DMS79 (cell line): ENCODE data around the gene TRAPPC3.

Experiments used
- DNase-seq: peaks from one replicate; lab custom pipeline; 2025; lab: John Stamatoyannopoulos, UW

TRAPPC3 gene

DNA sequence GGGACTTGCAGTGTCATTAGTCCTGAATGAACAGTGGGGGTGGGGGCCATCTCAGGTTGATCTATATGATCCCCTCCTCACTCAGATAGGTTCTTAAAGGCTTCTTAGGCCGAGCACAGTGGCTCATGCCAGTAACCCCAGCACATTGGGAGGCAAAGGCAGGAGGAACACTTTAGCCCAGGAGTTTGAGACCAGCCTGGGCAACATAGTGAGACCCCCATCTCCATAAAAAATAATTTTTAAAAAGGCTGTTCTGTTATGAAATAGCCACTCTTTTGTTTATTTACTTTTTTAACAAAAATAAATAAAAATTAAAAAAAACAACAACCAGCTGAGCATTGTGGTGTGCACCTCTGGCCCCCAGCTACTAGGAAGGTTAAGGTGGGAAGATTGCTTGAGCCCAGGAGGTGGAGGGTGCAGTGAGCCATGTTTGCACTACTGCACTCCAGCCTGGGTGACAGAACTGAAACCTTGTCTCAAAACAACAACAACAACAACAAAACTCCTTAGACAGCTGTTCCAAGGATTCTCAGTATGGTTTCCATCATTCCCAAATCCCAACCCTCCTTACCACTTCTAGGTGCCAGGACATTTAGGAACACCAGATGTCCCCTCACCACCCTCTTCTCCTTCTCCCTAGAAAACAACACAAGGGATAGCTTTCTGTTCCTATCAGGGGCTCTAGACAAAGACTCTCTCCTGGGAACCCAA is 2.0 kb upstream of the TRAPPC3 start:
- no peak for DNase-seq

DNA sequence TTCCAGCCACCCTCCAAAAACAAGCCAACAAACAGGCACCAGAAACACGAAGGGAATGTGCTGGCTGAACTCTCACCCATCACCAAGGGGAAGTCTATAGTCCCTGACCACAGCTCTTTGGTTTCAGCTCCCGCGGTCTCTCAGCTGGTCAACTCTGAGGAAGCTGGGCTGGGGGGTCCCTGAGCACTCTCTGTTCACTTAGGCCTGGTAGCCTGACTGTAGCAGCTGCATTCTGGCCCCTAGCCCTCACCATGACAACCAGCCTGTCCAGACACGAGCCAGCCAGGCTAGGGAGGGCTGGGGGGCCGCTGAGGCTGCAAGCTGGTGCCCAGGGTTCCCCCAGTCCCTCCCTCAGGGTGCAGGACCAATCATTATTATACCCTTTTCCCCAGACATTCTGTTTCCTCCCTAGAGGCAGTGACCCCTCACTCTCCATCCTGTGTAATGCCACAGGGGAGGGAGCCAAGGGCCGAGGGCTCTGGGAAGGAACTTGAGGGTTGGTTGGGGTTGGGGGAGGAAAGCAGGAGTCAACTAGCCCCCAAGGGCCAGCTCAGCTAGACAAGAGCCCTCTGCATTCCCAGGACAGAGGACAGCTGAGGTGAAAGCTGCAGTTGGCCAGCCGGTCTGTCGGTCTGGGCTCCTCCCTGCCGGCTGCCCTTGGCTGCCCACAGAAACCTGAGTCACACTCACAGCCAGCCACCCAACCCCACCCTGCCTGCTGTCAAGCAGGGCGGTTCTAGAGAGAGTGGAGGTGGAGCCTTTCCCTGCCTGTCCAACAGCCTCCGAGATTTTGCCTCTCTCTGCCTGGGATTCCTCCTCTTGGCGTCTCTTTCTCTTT is 1.2 kb upstream of the TRAPPC3 start:
- peak; percentile 89 for DNase-seq

DNA sequence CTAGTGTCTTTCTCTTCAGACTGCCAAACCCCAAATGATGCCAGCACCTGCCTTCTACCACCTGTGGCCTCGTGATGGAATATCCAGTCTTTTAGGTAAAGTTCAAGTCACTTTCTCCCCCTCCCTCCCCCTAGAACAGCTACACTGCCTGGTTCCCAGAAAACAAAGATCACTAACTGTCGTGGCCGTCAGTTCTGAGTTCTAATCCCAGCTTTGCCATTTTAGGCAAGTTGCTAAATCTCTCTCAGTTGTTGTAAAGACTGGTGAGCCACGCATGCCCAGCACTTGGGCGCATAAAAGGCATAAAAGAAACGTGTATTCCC is 648 bp upstream of the TRAPPC3 start:
- DNase-seq: no peak

DNA sequence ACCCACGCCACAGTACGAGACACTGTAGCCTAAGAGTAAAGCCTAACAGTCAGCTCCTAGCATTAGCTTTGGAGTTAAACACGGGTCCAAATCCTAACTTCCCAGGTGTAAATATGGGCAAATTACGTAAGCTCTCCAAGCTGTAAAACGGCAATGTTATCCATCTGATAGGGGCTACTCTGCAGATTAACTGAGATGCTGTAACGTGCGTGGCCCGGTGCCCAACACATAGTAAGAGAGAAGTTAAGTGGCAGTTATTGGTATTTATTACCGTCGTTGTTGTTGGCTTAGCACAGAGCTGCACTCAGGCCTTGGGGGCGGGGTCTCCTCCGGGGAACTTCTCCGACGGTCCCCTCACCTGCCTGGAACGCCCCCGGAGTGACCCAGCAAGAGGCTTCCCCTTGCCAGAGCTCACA is 457 bp downstream of the TRAPPC3 start:
- DNase-seq: no peak

DNA sequence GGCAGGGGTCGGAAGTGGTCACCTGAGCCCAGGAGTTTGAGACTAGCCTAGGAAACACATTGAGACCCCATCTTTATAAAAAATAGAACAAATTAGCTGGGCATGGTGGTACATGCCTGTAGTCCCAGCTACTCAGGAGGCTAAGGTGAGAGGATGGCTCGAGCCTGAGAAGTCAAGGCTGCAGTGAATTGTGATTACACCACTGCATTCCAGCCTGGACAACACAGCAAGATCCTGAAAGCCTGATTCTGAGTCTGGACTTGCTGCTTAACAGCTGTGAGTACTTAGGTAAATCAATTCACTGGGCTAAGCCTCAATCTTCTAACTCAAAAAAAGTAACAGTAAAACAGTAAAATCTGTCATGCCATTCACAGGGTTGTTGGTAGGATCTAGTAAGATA is 4.9 kb downstream of the TRAPPC3 start:
- DNase-seq: no peak

DNA sequence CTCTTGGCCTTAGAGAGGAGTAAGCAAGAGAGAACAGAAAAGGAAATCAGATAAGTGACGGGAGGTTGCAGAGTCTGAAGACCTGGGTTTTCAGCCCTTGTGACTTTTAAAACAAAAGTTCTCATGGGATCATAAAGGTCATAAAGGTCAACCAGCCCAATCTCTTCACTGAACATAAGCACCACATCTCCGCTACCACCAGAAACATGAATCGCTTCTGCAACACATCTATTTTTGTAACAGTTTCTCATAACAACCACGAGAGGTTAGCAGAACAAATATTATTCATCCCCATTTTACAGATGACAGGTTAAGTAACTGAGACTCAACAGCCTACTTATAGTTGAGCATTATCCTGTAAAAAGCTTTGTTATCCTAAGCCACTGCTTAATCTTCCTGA is 5.9 kb downstream of the TRAPPC3 start:
- no peak for DNase-seq

DNA sequence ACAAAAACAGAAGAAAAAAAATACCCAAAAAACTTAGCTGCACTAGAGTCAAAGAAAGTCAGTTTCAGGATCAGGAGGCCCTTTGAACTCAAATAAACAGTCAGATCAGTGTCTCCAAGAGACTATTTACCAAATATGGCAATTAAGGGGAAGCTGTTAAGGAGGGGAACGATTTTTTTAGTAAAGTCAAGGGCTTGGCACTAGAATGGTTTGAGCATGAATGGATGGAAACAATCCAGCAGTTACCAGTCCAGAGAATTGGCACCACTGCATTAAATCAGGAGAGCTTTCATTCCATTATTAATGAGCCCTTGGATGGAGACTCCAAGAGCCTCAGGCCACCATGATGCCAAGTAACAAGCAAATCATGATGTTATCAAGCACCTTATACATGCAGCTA is 7.2 kb downstream of the TRAPPC3 start:
- peak; percentile 97 for DNase-seq

DNA sequence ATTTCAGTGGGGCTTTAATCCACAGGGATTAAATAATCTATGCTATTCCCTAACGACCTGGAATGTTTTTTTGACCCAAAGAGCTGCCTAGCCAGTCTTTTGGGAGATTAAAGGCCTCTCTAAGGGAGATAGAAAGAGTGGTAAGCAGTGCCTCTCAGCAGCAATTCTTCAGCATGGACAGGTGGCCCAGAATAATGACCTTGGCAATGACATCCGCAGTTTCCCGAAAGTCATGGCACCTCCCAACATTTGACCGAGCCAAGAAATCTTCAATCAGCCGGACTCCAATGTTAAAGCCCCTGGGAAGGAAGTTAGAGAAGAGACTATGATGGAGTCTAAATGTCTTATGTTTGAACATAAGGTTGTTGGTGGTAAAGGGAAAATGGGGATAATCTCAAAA is 9.8 kb downstream of the TRAPPC3 start:
- DNase-seq: no peak

DNA sequence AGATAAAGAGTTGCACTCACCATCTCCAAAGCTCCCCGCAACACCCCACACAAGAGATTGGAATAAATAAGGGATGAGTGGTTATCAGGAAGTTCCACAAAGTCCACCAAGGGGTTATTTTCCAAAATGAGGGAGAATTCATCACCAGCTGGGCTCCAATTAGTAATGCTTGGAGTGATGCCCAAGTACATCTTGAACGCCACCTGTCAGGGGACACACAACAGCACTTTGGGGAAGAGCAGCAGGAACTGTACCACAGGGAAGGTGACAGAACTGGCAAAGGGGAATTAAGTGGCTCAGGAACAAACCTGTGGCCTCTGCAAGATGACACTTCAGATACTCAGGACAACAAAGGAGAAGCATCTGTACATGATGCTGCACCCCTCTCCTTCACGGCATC is 11.5 kb downstream of the TRAPPC3 start:
- peak; percentile 89 for DNase-seq

DNA sequence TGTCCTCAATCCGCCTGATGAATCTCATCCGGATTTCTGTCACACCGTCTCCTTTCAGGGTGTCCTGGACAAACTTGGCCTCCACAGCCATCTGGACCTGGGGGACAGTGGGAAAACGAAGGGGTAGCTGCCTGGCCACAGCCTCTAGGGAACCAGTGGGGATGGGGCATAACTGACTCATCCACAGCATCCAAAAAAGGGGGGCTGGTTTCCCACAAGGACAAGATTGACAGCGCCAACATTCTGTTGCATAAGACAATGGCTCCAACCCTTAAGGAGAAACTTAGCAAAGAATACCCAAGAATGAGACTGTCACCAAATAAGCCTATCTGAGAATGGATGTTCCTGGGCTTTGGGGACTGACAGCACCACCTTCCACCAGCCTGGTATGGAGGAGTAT is 12.1 kb downstream of the TRAPPC3 start:
- DNase-seq: no peak

DNA sequence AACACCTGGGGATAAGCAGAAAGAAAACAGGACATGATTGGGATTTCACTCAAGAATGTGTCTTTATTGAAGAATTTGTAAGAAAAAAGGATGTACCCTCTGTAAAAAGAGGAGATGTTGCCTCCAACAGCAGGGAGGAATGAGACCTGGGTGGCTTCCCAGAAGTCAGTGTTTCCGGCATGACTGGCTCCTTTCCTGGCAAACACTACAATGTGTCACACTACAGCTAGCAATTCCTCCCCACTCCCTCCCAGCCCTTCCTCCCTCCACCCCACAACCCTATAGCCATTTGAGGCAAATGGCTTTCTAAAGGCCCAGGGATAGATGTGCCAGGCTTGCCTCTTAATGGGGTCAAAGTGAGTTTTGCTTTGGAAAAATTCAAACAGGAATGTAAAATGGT is 12.8 kb downstream of the TRAPPC3 start:
- DNase-seq: no peak

DNA sequence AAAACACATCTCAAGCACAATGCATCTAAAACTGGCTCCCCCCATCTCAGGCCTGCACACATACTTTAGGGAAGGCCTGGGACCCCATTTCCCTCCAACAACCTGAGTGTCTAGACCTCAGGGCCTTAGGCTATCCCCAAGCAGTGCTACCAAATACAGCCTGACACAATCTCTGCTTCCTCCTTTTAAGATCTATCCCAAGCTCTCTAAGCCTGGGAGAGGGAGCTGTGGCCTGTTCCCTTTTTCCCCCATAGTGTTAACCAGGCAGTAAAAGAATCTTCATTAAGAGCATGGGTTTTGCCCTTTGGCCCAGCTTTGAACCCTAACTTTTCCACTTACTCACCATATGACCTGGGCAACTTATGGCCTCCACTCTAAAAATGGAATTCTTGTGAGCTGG is 13.5 kb downstream of the TRAPPC3 start:
- no peak for DNase-seq

DNA sequence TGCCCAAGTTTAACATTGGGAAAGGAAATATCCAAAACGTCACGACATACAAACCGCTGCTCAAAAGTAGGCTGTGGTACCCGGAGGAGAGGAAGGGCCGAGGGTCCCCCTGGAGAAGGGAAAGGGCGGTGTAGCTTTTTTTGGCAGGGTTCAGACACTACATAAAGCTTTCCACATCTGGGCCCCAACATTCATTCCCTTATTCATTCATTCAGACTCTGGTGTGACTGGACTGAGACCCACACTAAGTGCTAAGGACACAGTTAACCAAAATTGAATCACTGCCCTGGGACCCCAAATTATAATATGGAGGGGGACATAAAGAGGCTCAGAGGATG is 14.0 kb downstream of the TRAPPC3 start:
- no peak for DNase-seq

DNA sequence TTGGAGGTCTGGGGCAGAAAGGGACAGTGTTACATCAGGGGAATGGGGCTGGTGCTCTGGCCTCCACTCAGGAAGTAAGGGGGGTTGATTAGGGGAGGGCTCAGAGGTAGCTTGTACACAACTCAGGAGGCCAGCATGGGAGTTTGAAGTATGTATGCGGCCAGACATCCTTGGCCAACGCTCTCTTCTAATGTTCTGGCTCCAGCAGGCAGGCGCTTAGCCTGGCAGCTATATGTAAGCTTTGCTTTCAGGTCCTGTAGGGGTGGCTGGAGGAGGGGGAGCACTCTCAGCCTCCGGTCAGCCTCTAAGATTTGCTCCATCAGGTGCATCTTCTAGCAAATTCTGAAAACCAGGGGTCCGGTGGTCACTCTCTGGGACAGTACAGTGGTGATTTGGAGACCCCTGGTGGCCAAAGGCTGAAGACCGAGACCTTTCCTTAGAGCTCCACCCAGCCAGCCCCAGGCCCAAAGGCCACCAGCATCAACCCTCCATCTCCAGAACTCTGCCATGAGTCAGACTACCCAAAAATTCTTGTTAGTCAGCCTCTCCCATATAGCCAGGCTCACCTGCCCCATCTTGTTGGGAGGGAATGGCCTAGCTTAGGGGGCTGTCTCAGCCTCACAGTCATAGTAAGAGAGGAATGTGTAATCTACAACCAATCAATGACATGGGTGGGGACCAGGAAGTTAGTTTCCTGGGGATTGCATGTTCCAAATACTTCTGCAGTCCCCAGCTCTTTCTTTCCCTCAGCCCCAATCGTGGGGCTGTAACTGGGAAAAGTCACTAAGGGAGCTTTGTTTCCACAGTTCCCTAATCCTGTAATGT is 14.6 kb downstream of the TRAPPC3 start:
- no peak for DNase-seq

DNA sequence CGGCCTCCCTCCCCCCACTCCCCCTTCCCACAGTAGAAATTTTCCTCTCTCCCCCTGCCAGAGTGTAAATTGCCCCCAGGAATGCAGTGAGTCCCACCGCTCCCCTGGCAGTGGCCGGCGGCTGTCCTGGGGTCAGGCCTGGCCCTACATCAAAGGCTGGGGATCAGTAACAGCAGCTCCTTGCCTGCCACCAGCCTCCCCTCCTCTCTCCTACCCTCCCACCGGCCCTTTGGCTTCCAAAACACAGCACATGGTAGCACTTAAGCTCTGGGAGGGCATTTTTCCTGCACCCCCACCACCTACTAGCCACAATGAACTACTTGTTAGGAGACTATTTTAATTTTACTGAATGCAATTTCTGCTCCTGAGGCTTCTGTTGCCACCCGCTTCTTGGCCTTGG is 15.3 kb downstream of the TRAPPC3 start:
- DNase-seq: no peak

DNA sequence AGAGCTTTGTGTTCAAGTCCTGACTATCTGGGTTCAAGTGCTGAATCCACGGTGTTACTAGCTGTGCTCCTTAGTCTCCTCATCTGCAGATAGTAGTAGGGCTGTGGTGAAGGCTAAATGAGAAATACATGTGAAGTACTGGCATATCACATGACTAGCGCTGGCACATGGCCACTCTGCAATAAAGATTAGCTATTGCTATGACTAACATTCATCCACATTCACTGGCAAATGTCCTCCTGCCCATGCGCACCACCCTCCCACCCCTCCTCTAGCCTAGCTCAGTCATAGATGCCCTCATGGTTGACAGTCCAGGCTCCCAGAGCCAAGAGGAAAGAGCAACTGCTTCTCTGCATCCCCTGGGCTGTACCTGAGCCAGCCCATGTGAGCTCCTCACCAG is 15.8 kb downstream of the TRAPPC3 start:
- no peak for DNase-seq

DNA sequence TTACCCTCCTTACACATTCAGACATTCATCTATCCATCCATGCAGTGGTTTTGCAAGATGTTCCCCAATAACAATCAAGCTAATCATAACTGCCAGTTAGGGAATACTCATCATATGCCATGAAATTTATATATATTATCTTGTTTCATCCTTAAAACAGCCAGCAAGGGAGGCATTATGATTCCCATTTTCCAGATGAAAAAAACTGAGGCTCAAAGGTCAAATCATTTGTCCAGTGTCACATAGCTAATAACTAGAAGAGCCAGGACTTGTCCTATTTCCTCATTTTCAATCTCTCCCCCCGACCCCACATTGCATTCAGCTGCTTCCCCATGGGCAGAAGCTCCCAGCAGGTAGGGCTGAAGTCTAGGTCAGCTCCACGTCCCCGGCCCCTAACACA is 17.3 kb downstream of the TRAPPC3 start:
- DNase-seq: no peak

DNA sequence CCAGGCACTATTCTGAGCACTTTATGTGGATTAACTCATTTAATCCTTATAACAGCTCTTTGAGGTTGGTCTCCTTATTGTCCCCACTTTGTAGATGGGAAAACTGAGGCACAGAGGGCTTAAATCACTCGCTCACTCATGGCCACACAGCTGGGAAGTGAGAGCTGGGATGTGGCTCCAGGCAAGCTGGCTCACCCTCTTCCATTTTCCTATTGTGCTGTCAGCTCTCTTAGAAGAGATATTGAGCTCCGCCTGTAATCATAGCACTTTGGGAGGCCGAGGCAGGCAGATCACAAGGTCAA is 20.4 kb downstream of the TRAPPC3 start:
- no peak for DNase-seq

DNA sequence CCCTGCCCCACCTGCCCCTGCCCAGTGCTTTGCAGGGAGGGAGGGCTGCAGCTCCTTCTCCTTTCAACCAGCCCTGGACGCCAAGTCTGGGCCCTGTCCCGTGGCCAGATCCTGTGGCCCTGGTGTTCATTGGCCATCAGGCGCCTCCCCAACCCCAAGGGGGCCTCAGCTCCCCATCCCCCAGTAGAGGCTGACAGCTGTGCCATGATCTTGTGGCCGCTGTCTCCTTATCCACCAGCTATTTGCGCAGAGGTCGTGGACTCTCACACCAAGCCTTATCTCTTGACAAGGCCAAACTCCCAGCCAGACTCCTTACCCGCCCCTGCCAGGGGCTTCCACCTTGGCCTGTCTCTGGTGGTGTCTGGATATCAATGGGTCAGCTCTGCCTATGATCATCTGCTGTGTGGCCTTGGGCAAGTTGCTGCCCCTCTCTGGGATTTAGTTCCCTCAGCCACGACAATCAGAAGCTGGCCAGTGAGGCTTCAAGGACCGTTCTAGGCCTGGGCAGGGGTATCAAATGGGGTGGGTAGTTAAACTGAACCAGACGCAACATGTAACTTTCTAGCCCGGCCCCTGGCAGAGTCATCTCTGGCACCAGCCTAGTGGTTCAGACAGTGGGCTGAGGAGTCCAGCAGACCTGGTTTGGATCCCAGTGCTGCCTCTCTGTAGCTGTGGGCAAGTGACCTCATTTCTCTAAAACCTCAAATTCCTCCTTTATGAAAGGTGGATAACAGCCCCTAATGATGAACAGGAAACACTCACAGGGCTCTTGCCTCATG is 21.0 kb downstream of the TRAPPC3 start:
- DNase-seq: no peak

DNA sequence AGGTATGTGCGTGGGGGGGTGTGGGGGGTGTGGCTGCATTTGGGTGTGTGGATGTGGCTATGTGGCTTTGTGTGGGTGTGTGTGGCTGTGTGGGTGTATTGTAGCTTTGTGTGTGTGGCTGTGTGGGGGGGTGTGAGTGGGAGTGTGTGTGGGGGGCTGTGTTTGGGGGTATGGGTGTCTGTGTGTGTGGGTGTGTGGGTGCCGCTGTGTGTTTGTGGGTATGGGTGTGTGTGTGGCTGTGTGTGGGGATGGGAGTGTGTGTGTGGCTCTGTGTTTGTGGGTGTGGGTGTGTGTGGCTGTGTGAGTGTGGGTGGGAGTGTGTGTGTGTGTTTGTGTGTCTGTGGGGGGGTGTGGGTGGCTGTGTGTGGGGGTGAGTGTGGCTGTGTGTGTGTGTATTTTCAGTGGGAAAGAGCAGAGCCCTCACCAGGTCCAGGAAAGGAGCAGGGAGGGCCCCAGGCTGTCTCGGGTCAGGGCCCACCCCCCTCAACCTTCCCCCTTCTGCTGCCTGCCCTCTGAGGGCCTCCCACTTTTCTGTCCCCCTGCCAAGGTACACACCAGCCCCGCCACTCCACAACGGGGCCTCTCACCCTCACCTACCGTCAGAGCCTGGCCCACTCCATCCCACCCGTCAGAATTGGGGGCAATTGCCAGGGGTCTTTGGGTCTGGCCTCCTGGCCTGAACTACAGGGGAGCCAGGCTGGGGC is 22.3 kb downstream of the TRAPPC3 start:
- no peak for DNase-seq

DNA sequence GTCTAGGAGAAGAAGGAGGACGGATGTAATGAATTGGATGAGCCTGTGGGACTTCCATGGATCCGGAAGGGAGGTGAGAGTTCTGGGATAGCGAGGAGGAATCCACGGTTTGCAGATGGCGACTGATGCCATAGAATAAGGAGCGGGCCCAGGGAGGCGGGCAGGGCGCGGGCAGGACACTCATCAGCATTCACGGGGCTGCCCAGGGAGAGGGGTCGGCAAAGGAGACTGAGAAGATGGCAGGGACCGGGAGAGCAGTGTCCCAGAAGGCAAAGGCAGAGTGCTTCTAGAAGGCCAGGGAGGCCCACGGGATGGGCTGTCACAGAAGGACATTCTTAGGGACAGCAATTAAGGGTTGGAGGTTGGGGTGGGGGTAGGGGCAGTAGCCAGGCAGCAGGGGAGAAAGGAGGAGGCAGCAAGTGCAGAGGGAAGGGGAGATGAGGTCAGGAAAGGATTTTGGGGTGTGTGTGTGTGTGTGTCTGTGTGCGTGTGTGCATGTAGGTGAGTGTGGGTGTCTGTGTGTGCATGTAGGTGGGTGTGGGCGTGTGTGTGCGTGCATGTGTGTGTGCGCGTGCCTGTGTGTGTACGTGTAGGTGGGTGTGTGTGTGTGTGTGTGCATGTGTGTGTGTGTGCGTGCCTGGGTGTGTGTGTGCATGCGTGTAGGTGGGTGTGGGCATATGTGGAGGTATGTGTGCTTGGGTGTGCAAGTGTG is 23.1 kb downstream of the TRAPPC3 start:
- no peak for DNase-seq
